ENCODE results near the gene DOCK8. TPM values are rescaled to one million over a fixed set of nuclear protein-coding genes. Genes with fewer than 3 reads are reported as not detected.

Gene DOCK8
- total RNA-seq, 1 experiment from 2014 or later, result 1.4 TPM

DNA sequence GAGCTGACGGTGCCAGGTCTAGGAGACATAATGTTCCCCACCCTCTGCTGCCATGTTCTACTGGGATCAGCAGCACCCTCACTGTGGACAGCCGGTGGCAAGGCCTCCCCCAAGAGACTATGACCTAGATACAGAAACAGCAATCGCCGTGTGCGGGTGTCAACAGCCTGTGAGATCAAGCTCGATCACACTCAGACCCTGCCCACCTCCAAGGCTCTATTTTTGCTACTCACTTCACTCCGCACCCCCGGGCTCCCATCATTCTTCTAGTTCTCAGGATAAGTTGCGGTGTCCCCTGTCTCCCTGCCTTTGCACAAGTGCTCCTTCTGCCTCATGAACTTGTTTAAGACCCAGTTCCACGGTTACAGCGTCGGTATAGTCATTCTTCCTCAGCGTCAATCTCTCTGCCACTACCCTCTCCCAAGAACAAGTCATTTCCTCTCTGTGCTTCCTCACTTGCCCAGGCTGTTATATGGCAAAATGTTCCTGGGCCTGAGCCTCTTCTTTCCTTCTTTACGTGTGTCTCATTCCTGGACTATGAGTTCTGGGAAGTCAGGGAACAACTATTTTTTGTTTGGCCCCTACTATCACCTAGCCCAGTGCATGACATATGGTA is 5.4 kb upstream of the DOCK8 start:
- Mint-ChIP-seq H3K9me3 (no peaks in the 10 kb centered on the region; a peak in 1 of 5 replicates), H3K27me3 (ENCODE audit: low read depth) (peaks cover 2% of the 10 kb centered on the region), H3K27ac (no peak overlapping the region), H3K4me3 (no peak overlapping the region), H3K4me1 (no peaks in the 10 kb centered on the region), H3K36me3 (ENCODE audit: insufficient read depth in 1 of 3, low read depth in 3 of 3) (no peaks in the 10 kb centered on the region)
- no peak overlapping the region for H3T11ph ChIP-seq (ENCODE audit: low read length)
- no peak overlapping the region for H3K56ac ChIP-seq (ENCODE audit: insufficient read length, low read depth, low read length)
- H3K27me3 ChIP-seq (ENCODE audit: insufficient read depth, low read length), result no peaks in the 10 kb centered on the region
- no peak overlapping the region for H3K14ac ChIP-seq (ENCODE audit: insufficient read depth, low read length)
- TF ChIP-seq, protein P1, sequence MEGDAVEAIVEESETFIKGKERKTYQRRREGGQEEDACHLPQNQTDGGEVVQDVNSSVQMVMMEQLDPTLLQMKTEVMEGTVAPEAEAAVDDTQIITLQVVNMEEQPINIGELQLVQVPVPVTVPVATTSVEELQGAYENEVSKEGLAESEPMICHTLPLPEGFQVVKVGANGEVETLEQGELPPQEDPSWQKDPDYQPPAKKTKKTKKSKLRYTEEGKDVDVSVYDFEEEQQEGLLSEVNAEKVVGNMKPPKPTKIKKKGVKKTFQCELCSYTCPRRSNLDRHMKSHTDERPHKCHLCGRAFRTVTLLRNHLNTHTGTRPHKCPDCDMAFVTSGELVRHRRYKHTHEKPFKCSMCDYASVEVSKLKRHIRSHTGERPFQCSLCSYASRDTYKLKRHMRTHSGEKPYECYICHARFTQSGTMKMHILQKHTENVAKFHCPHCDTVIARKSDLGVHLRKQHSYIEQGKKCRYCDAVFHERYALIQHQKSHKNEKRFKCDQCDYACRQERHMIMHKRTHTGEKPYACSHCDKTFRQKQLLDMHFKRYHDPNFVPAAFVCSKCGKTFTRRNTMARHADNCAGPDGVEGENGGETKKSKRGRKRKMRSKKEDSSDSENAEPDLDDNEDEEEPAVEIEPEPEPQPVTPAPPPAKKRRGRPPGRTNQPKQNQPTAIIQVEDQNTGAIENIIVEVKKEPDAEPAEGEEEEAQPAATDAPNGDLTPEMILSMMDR (conservative IDR thresholded peaks at IDR 0.05), result no peak
- H2BK12ac ChIP-seq (ENCODE audit: insufficient read length, low read depth, low read length), result no peak overlapping the region
- H2AFZ ChIP-seq (ENCODE audit: low read length), result no peak overlapping the region
- H4K5ac ChIP-seq (ENCODE audit: insufficient read length, low read depth, low read length), result no peak overlapping the region
- no peak overlapping the region for H3K27ac ChIP-seq (ENCODE audit: insufficient read length, low read depth, low read length)
- no peak overlapping the region for H4K91ac ChIP-seq (ENCODE audit: insufficient read length, low read depth, low read length)
- H3K4me1 ChIP-seq (ENCODE audit: insufficient read depth, low read length), result no peaks in the 10 kb centered on the region
- H3K79me1 ChIP-seq (ENCODE audit: insufficient read depth, low read depth, low read length, poor library complexity, severe bottlenecking), result no peaks in the 10 kb centered on the region
- no peaks in the 10 kb centered on the region for H4K20me1 ChIP-seq (ENCODE audit: control insufficient read depth, insufficient read depth, insufficient read length)
- no peak overlapping the region for H2BK20ac ChIP-seq (ENCODE audit: low read depth, low read length, poor library complexity, severe bottlenecking)
- no peak overlapping the region for H2AK5ac ChIP-seq (ENCODE audit: insufficient read length, low read length)
- no peak overlapping the region for H4K8ac ChIP-seq (replicated peaks; ENCODE audit: insufficient read length, low read depth, low read length)
- H2BK5ac ChIP-seq (ENCODE audit: insufficient read length, low read length), result no peak overlapping the region
- H2BK15ac ChIP-seq (ENCODE audit: low read depth, low read length), result no peak overlapping the region
- H3K9ac ChIP-seq (ENCODE audit: extremely low read depth, insufficient read length, low read length), result no peak overlapping the region
- H3K18ac ChIP-seq (ENCODE audit: insufficient read length, low read depth, low read length), result no peak overlapping the region
- DNase-seq, result no peak
- H3K23me2 ChIP-seq (ENCODE audit: insufficient read length, low read depth, low read length, poor library complexity, severe bottlenecking), result no peaks in the 10 kb centered on the region
- H2BK120ac ChIP-seq (ENCODE audit: low read depth, low read length, poor library complexity, severe bottlenecking), result no peak overlapping the region
- WGBS (ENCODE audit: extremely low coverage, insufficient read length, low lambda C conversion rate), result no CpG with 5 or more reads among the region's 14 CpGs
- H3K23ac ChIP-seq (ENCODE audit: insufficient read length, low read depth, low read length), result no peak overlapping the region
- H3K4me2 ChIP-seq (ENCODE audit: insufficient read depth, insufficient read length, low read length), result no peak overlapping the region
- no peak overlapping the region for H3K4ac ChIP-seq (ENCODE audit: low read depth, low read length)
- H3K9me3 ChIP-seq (ENCODE audit: control insufficient read depth, low read depth, low read length), result no peaks in the 10 kb centered on the region
- no peaks in the 10 kb centered on the region for H3K79me2 ChIP-seq (ENCODE audit: insufficient read depth, low read length)
